Peyer's patch (tissue), 4 donors: ENCODE measurements around the gene GRAMD2A. TPM values are rescaled to one million over a fixed set of nuclear protein-coding genes. Genes with fewer than 3 reads are reported as not detected.
A peak's percentile ranks its signal among the peaks of the same experiment; 100 is the strongest.

ENCODE experiments used
- DNase-seq, 3 donors: peaks; one replicate each; pipeline ENCODE4 v3.0.0-alpha.2; 2017 to 2019
- H3K27ac ChIP-seq, 4 donors: fragments of 200-600 bp; sonication (generic); one replicate each; pipeline ENCODE4 v1.5.1; 2016 to 2019
- H3K27me3 ChIP-seq, 2 donors: fragments of 200-600 bp; sonication (generic); one replicate each; pipeline ENCODE4 v1.5.1; 2019
- H3K36me3 ChIP-seq, 3 donors: fragments of 200-600 bp; sonication (generic); one replicate each; pipeline ENCODE4 v1.5.1; 2016 to 2019
- H3K4me1 ChIP-seq, 4 donors: fragments of 200-600 bp; sonication (generic); one replicate each; pipeline ENCODE4 v1.5.1; 2016 to 2019
- H3K4me3 ChIP-seq, 4 donors: fragments of 200-600 bp; sonication (generic); 1 replicate in 3 of 4; 2 replicates in 1 of 4; pipeline ENCODE4 v1.5.1; 2016 to 2019; ENCODE audit warnings: mild to moderate bottlenecking in 1 of 4
- H3K9me3 ChIP-seq, 4 donors: fragments of 200-600 bp; sonication (generic); one replicate each; pipeline ENCODE4 v1.5.1; 2016 to 2019; ENCODE audit warnings: mild to moderate bottlenecking in 1 of 4
- POLR2A ChIP-seq, 2 donors: fragments of 450-650 bp; IDR thresholded peaks; one replicate each; pipeline ENCODE4 v1.5.1; 2017; ENCODE audit warnings: antibody characterized with exemption in 2 of 2, mild to moderate bottlenecking in 2 of 2, moderate library complexity in 2 of 2
- total RNA-seq, 4 donors: library from RNA; depleted of rRNA; stranded (reverse); fragments of >200 nt; gene quantifications; one replicate each; pipeline ENCODE4 v1.1.0, GENCODE V29; 2016
- TF ChIP-seq, protein P1 (sequence below), 6 experiments: fragments of 450-650 bp in 4 of 6; fragments of 200-600 bp in 2 of 6; sonication (generic) in 1 of 6; IDR thresholded peaks; one replicate each; pipeline ENCODE4 v1.5.1; 2017 to 2019; ENCODE audit warnings: antibody characterized with exemption in 6 of 6, mild to moderate bottlenecking in 3 of 6, moderate library complexity in 1 of 6

GRAMD2A gene
- total RNA-seq, 4 donors from 2014 or later = 3.3 to 27.8 (median 20.4) TPM

DNA sequence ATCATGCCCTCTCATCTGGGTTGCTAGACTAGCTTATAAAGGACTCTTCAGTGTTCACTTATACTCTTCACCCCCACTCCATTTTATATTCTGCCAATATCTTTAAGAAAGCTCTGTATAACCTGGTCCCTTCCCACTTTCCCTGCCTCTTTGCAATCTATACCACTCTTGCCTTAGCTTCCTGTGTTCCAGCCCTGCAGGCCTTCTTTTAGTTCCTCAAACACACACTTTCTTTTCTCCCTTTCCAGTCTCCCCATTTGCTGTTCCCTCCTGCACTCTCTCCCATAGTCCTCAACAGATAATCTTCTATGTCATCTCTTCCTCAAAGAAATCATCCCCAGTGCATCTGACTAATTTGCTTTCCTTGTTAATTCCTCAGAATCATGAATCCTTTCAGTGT lies 50.7 kb downstream of the GRAMD2A start:
- TF ChIP-seq, protein P1, sequence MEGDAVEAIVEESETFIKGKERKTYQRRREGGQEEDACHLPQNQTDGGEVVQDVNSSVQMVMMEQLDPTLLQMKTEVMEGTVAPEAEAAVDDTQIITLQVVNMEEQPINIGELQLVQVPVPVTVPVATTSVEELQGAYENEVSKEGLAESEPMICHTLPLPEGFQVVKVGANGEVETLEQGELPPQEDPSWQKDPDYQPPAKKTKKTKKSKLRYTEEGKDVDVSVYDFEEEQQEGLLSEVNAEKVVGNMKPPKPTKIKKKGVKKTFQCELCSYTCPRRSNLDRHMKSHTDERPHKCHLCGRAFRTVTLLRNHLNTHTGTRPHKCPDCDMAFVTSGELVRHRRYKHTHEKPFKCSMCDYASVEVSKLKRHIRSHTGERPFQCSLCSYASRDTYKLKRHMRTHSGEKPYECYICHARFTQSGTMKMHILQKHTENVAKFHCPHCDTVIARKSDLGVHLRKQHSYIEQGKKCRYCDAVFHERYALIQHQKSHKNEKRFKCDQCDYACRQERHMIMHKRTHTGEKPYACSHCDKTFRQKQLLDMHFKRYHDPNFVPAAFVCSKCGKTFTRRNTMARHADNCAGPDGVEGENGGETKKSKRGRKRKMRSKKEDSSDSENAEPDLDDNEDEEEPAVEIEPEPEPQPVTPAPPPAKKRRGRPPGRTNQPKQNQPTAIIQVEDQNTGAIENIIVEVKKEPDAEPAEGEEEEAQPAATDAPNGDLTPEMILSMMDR (IDR thresholded peaks at IDR 0.05) = no peak
- TF ChIP-seq POLR2A (IDR thresholded peaks at IDR 0.05) = no peak
- Histone ChIP-seq H3K4me1 (no peaks in the 10 kb centered on the region), H3K27ac (no peak overlapping the region), H3K36me3 (no peaks in the 10 kb centered on the region), H3K9me3 (no peaks in the 10 kb centered on the region), H3K4me3 (no peak overlapping the region), H3K27me3 (no peaks in the 10 kb centered on the region)
- no peak for DNase-seq

- no peaks in the 10 kb centered on the region for H3K4me1 ChIP-seq
- H3K36me3 ChIP-seq = no peaks in the 10 kb centered on the region
- TF ChIP-seq, protein P1 (IDR thresholded peaks at IDR 0.05) = no peak
- DNase-seq = no peak
- H3K27ac ChIP-seq = no peak overlapping the region
- H3K27me3 ChIP-seq = no peaks in the 10 kb centered on the region
- H3K9me3 ChIP-seq = no peaks in the 10 kb centered on the region
- no peak overlapping the region for H3K4me3 ChIP-seq
Observed at GRCh38 chr15:72146221-72146620, 51.4 kb downstream of the GRAMD2A start.

DNA sequence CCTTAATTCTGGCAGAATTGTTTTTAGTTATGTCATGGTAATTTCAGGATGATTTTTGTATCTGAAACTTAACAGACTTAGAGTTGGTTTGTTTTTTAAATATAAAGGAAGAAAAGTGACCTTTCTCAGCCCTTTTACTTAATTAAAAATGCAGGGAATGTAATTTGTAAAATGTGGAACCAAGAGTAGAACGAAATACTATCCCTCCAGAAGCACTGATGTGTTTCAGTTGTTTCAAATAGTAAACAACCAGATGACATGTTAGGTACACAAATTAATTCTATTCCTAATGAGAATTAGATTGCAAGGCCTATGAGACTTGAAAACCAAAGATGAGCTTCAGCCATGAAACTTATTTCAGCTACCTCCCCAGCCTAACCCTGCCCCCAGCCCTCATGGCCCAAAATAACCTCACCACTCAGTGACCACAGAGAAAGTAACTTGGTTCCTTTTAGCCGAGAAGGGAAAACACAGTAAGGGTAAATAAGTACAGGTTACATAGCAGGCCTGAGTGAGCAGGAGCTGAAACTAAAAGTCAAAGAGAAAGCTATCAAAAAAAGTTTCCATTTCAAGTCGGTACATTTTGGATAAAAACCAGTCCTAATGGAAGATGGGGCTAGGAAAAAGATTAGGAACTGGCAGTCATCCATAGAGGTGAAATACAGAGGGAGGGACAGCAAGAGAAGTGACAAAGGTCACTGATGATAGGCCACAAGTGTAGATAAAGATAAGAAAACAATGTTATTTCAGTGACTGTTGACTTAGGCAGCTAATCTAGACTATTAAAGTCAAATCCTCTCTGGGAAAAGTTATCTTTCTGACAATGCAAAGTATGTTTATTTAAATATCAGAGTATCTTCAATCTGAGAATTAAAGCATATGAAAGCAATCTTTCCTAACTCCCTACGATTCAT lies 56.2 kb downstream of the GRAMD2A start:
- TF ChIP-seq, protein P1 (IDR thresholded peaks at IDR 0.05) = no peak
- no peak for TF ChIP-seq POLR2A (IDR thresholded peaks at IDR 0.05)

DNA sequence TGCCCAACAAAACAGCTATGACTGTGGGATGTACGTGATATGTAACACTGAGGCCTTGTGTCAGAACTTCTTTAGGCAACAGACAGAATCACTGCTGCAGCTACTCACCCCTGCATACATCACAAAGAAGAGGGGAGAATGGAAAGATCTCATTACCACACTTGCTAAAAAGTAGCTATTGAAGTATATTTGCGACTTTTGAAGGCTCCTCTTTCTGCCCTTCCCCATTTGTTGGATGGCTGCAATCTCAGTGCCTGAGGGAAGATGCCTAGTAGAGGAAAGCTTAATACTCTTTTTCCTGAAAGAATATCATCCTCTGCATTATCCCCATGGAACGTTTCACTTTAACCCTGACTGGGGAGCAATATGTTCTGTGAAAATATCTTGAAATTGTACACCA lies 57.5 kb downstream of the GRAMD2A start:
- Histone ChIP-seq H3K27me3 (no peaks in the 10 kb centered on the region), H3K36me3 (no peaks in the 10 kb centered on the region), H3K4me3 (no peak overlapping the region), H3K9me3 (no peaks in the 10 kb centered on the region), H3K4me1 (no peaks in the 10 kb centered on the region), H3K27ac (no peak overlapping the region)
- DNase-seq = no peak
- TF ChIP-seq, protein P1 (IDR thresholded peaks at IDR 0.05) = no peak
- TF ChIP-seq POLR2A (IDR thresholded peaks at IDR 0.05) = no peak

More for the DNA sequence above, 56.2 kb downstream of the GRAMD2A start:
- DNase-seq = peak in 1 of 3 donors; percentile 42
- Histone ChIP-seq H3K36me3 (no peaks in the 10 kb centered on the region), H3K4me1 (no peaks in the 10 kb centered on the region), H3K27ac (no peak overlapping the region), H3K9me3 (no peaks in the 10 kb centered on the region), H3K4me3 (no peak overlapping the region), H3K27me3 (no peaks in the 10 kb centered on the region)

DNA sequence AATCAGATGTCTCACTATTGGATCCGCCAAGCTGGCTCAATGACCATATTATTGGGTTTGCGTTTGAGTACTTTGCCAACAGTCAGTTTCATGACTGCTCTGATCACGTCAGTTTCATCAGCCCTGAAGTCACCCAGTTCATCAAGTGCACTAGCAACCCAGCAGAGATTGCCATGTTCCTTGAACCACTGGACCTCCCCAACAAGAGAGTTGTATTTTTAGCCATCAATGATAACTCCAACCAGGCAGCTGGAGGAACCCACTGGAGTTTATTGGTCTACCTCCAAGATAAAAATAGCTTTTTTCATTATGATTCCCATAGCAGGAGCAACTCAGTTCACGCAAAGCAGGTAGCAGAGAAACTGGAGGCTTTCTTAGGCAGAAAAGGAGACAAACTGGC lies 57.9 kb downstream of the GRAMD2A start:
- H3K27me3 ChIP-seq = no peaks in the 10 kb centered on the region
- no peak overlapping the region for H3K27ac ChIP-seq
- H3K36me3 ChIP-seq = no peaks in the 10 kb centered on the region
- no peak overlapping the region for H3K4me3 ChIP-seq
- TF ChIP-seq POLR2A (IDR thresholded peaks at IDR 0.05) = no peak
- TF ChIP-seq, protein P1 (IDR thresholded peaks at IDR 0.05) = no peak
- no peaks in the 10 kb centered on the region for H3K4me1 ChIP-seq
- H3K9me3 ChIP-seq = no peaks in the 10 kb centered on the region
- no peak for DNase-seq
